ENCODE measurements around the gene TBKBP1.

- TF ChIP-seq JUND (IDR thresholded peaks at IDR 0.05) (no peak), CTCF (IDR thresholded peaks at IDR 0.05; ENCODE audit: low read depth, low read length, missing input control) (no peak)
These were observed 6.8 kb downstream of the TBKBP1 start for GRCh38 chr17:47700471-47701449.
